CD4-positive, alpha-beta T cell treated with Interleukin-1 beta for 1 hour (primary cell): ENCODE data around the gene FEM1C.

ENCODE experiments used
- DNase-seq, 2 donors: peaks; one replicate each; pipeline ENCODE4 v3.0.0-alpha.2; 2020 to 2022

Gene FEM1C

GRCh38 chr5:115472271-115473025 lies 72.1 kb downstream of the FEM1C start:
- no peak for DNase-seq

- DNase-seq, result no peak
These were observed 73.1 kb downstream of the FEM1C start for GRCh38 chr5:115471345-115472063.

- no peak for DNase-seq
These were observed 73.7 kb downstream of the FEM1C start for GRCh38 chr5:115470921-115471320.
